GM23248 (cell line): ENCODE results near the gene GALNT16.

Experiments used
- EZH2 ChIP-seq: fragments of 200-600 bp; sonication (generic); IDR thresholded peaks from 2 replicates; pipeline ENCODE4 v1.6.1; 2018; ENCODE audit warnings: antibody characterized with exemption, mild to moderate bottlenecking; ENCODE audit not compliant: insufficient read depth, poor library complexity, severe bottlenecking
- EZH2phosphoT487 ChIP-seq: fragments of 200-600 bp; sonication (generic); IDR thresholded peaks from 2 replicates; pipeline ENCODE4 v1.6.1; 2018; ENCODE audit warnings: antibody characterized with exemption, moderate library complexity, mild to moderate bottlenecking, low read depth; ENCODE audit not compliant: insufficient read depth

GRCh38 chr14:69317102-69317755 is 57.3 kb downstream of the GALNT16 start:
- TF ChIP-seq EZH2phosphoT487 (no peak), EZH2 (no peak)
